DND-41 (cell line): ENCODE results near the gene GTPBP6.

Experiments used
- EZH2 ChIP-seq: IDR thresholded peaks from 3 replicates; pipeline ENCODE4 v1.6.1; 2012; ENCODE audit warnings: borderline replicate concordance, low read depth, mild to moderate bottlenecking, moderate library complexity, low read length, inconsistent platforms; ENCODE audit not compliant: severe bottlenecking
- TF ChIP-seq, protein P1 (sequence below): IDR thresholded peaks from 2 replicates; pipeline ENCODE4 v1.5.1; 2012; ENCODE audit warnings: borderline replicate concordance, low read length, moderate library complexity, mild to moderate bottlenecking; ENCODE audit not compliant: poor library complexity, severe bottlenecking; ENCODE audit errors: extremely low read depth

GRCh38 chrX:349196-349595 lies 30.6 kb upstream of the GTPBP6 start:
- TF ChIP-seq, protein P1, sequence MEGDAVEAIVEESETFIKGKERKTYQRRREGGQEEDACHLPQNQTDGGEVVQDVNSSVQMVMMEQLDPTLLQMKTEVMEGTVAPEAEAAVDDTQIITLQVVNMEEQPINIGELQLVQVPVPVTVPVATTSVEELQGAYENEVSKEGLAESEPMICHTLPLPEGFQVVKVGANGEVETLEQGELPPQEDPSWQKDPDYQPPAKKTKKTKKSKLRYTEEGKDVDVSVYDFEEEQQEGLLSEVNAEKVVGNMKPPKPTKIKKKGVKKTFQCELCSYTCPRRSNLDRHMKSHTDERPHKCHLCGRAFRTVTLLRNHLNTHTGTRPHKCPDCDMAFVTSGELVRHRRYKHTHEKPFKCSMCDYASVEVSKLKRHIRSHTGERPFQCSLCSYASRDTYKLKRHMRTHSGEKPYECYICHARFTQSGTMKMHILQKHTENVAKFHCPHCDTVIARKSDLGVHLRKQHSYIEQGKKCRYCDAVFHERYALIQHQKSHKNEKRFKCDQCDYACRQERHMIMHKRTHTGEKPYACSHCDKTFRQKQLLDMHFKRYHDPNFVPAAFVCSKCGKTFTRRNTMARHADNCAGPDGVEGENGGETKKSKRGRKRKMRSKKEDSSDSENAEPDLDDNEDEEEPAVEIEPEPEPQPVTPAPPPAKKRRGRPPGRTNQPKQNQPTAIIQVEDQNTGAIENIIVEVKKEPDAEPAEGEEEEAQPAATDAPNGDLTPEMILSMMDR: no peak
- no peak for TF ChIP-seq EZH2
